ENCODE measurements around the gene TUBGCP5.

The TUBGCP5 gene

DNA sequence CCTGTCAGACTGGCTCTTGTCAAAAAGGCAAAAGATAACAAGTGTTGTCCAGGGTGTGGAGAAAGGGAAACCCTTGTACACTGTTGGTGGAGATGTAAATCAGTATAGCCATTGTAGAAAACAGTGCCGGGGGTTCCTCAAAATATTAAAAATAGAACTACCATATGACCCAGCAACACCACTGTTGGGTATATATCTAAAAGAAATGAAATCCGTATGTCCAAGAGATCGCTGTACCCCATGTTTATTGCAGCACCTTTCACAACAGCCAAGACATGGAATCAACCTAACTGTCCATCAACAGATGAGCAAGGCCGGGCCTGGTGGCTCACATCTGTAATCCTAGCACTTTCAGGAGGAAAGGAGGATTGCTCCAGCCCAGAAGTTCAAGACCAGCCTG is 65.4 kb downstream of the TUBGCP5 start:
- DNase-seq: no peak

GRCh38 chr15:22973286-22973685 is 66.1 kb downstream of the TUBGCP5 start:
- DNase-seq: no peak

DNA sequence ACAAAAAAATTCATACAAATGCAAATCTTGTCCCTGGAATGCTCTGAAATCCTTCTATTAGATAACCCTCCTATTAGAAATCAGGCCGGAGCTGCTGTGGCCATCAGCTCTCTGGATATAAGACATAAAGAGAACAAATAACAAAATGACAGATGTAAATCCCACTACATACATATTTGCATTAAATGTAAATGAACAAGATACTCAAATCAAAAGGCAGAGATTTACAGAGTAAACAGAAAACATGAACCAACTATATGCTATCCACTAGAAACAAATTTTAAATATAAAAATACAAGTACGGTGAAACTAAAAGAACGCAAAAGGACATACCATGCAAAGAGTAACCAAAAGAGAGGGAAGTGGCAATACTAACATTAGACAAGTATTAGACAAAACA is 69.9 kb downstream of the TUBGCP5 start:
- DNase-seq: no peak

DNA sequence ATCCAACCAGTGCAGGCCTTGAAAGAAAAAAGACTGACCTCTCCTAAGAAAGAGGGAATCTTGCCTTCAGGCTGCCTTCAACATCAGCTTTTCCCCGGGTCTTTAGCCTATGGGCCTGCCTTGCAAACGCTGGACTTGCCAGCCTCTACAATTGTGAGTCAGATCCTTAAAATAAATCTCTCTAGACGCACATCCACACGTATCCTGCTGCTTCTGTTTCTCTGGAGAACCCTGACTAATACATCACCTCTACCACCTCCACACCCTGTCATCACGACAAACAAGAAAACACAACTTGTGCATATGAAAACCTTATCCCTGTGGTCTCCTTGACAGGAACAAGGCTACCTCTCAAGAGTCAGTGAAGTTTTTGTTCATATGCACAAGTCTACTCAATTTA is 71.0 kb downstream of the TUBGCP5 start:
- no peak for DNase-seq

DNA sequence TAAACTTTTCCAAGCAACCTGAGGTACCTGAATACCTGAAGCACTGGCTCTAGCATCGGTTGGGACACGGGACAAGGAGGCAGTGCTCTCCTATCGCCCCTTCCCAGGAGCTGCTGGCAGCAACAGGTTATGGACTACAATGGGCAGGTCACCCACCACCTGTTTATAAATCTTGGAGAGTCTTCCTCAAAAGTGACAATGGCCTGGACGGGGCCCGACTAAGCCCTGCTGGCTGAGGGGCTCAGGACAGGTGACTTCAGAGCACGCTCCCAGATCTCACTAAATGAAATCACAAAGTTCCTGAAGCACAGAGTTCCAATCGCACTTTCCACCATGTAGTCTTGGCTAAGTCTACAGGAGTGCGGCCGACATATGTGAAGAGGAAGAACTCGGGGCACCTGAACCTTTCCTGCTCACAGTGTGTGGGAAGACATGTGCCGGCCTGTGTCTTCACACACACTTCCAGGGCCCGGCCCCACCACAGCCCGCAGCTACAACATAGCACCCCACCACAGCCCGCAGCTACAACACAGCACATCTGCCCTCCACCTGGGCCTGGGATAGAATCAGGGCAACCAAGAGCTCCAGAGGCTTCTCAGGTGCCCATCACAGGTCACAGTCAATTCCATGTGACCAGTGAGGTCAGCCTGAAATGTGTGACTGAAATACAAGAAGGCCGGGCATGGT is 72.1 kb downstream of the TUBGCP5 start:
- DNase-seq: no peak

- DNase-seq: no peak
Measured at GRCh38 chr15:22966321-22967083, 72.9 kb downstream of the TUBGCP5 start.

GRCh38 chr15:22963641-22964040 is 75.7 kb downstream of the TUBGCP5 start:
- no peak for DNase-seq

- no peak for DNase-seq
Measured at GRCh38 chr15:22962611-22963010, 76.8 kb downstream of the TUBGCP5 start.

- DNase-seq: no peak
Measured at GRCh38 chr15:22961762-22962161, 77.6 kb downstream of the TUBGCP5 start.

- DNase-seq: no peak
Measured at GRCh38 chr15:22960556-22960955, 78.8 kb downstream of the TUBGCP5 start.

- no peak for DNase-seq
Measured at GRCh38 chr15:22960126-22960525, 79.2 kb downstream of the TUBGCP5 start.

GRCh38 chr15:22959321-22960101 is 79.9 kb downstream of the TUBGCP5 start:
- DNase-seq: no peak

- DNase-seq: no peak
Measured at GRCh38 chr15:22958487-22959280, 80.7 kb downstream of the TUBGCP5 start.

DNA sequence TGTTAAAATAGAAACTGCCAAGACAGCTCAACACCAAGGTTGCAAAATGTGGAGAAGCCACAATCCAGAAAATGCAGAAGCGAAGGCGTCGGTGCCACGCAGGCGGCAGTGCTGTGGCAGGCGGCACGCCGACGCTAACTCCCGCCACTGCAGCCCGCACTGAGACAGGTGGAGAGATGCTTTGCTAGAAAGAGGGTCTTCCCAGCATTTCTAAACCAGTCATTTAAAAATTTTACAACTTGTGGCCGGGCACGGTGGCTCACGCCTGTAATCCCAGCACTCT is 82.5 kb downstream of the TUBGCP5 start:
- DNase-seq: no peak

DNA sequence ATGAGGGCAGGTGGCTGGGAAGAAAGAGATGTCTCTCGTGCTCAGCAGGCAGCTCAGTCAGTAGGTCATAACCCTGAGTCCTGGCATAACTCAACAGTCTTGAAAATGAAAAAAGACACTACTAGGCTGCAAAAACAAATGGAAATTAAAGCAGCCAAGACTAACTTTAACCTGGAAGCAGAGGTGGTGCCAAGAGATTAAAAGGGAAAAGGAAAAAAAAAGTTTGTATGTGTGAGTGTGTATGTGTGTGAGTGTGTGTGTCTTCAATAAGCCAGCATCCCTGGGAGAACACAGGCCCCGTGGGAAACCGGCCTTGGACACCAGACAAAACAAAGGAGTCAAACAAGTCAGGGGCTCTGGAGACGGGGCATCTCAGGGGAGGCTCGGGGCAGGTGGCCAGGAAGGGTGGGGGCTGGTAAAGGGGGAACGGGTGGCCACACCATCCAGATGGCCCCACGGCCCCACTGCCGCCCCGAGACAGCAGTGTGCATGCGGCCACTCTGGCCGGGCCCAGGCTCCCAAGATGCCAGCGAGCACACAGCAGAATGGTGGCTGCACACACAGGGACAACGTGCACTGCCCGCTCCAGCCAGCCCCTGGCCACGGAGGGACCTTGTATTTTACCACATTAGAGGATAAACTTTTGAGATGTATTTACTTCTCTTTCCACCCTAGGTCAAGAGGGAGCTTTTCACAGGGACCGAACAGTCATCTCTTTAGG is 83.0 kb downstream of the TUBGCP5 start:
- no peak for DNase-seq

DNA sequence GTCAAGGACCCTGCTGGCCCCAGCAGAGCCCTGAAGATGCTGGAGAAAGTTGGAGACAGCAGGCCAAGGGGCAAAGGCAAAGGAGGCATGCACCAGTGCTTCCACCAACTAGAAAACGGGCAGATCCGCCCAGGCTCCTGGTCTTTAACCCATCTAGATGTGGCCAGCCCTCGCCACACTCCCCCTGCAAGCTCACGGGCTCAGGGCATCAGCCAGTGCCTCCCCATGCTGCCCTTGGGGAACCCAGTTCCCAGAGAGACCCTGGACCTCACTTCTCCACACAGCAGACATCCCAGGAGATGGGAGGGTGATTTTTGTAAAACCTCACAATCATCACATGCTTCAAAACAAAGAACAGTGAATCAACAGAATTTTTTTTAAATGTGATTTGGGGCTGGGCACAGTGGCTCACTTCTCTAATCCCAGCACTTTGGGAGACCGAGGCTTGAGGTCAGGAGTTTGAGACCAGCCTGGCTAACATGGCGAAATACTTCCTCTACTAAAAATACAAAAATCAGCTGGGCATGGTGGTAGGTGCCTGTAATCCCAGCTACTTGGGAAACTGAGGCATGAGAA is 83.7 kb downstream of the TUBGCP5 start:
- no peak for DNase-seq

DNA sequence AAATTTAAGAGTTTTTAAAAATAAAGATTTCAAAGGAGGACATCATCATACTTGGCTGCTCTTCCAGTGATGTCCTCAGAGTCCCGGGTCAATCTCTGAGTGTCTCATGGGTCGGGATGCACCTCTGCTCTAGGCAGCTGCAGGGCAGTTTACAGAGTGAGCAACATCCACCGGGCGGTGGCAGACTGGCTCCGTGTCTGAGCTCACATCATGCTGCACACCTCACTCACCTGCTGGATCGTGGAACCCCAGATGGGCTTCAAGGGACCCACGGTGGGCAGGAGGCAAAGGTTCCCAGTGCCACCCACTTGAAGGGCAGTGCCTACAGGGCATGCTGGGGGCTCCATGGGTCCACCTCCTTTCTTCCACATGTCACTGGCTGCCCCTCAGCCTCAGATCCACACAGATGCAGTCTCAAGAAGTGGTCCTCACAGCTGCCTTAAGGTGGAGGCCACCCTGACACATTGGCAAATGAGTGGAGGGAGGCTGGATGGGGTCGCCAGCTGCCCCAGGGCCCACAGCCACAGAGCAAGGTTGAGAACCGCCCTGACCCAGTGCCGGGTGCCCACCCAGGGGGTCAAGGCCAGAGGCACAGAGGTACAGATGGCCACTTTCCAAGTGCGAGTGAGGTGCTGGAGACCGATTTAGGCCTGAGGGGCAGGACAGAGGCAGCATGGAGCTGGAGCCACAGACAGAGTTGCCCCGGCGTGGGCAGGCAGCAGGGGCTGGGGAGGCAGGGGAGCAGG is 84.4 kb downstream of the TUBGCP5 start:
- no peak for DNase-seq

DNA sequence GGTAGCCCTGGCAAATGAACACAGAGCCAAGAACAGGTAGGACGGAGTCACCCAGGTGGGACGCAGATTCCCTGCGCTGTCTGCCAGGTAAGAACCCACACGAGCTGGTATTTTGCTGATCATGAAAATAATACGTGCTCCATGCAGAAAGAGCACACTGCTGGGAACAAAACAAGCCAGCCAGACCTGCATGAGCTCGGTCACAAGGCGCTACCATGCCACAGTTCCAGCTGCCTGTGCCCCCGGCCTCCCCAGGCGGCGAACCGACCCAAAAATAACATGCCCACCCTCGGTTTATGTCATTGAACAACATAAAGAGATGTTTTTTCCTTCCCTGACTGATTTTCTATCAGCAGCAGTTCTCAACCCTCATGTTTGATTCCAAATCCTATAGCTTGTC is 85.0 kb downstream of the TUBGCP5 start:
- no peak for DNase-seq

- DNase-seq: no peak
Measured at GRCh38 chr15:22952796-22953579, 86.4 kb downstream of the TUBGCP5 start.
